HG02981 (cell line): ENCODE results near the gene NUP133.
"Not testable (repeated sequence)": the region's sequence is repeated elsewhere in the genome, so short reads cannot be mapped to it uniquely, and the experiment has no call there.

Experiments
- ATAC-seq: cut with Tn5 transposase; IDR thresholded peaks from one replicate; pipeline ENCODE4 v1.9.1; 2021; ENCODE audit warnings: mild to moderate bottlenecking, moderate library complexity; ENCODE audit not compliant: unreplicated experiment

The NUP133 gene

GRCh38 chr1:229507951-229508822, at the start of gene NUP133:
Gene NUP133 (minus strand): TSS chr1:229508341. CDS start chr1:229508249, 92 bp downstream.
- peak; percentile 91 for ATAC-seq

- peak; percentile 21 for ATAC-seq
These were observed 49.2 kb upstream of the NUP133 start for GRCh38 chr1:229557200-229557850.

GRCh38 chr1:229554886-229555621, 46.9 kb upstream of the NUP133 start:
- ATAC-seq, result no peak

GRCh38 chr1:229553621-229554130, 45.5 kb upstream of the NUP133 start:
- ATAC-seq, result no peak

- ATAC-seq, result no peak
These were observed 44.6 kb upstream of the NUP133 start for GRCh38 chr1:229552732-229553131.

GRCh38 chr1:229550812-229551567, 42.8 kb upstream of the NUP133 start:
- ATAC-seq, result no peak

- ATAC-seq, result no peak
These were observed 39.4 kb upstream of the NUP133 start for GRCh38 chr1:229547542-229547941.

GRCh38 chr1:229544587-229544986, 36.4 kb upstream of the NUP133 start:
- ATAC-seq, result no peak

- ATAC-seq, result no peak
These were observed 31.8 kb upstream of the NUP133 start for GRCh38 chr1:229539863-229540506.

GRCh38 chr1:229538945-229539344, 30.8 kb upstream of the NUP133 start:
- no peak for ATAC-seq

- no peak for ATAC-seq
These were observed 29.8 kb upstream of the NUP133 start for GRCh38 chr1:229537894-229538293.

GRCh38 chr1:229536982-229537381, 28.8 kb upstream of the NUP133 start:
- ATAC-seq, result no peak

- ATAC-seq, result no peak
These were observed 27.1 kb upstream of the NUP133 start for GRCh38 chr1:229535230-229535629.

- no peak for ATAC-seq
These were observed 23.2 kb upstream of the NUP133 start for GRCh38 chr1:229531326-229531725.

GRCh38 chr1:229529639-229530038, 21.5 kb upstream of the NUP133 start:
- no peak for ATAC-seq

GRCh38 chr1:229526695-229527094, 18.6 kb upstream of the NUP133 start:
- ATAC-seq, result no peak

- no peak for ATAC-seq
These were observed 14.9 kb upstream of the NUP133 start for GRCh38 chr1:229523052-229523451.

- ATAC-seq, result no peak
These were observed 6.6 kb upstream of the NUP133 start for GRCh38 chr1:229514578-229515275.

- ATAC-seq, result not testable (repeated sequence)
These were observed 3.5 kb upstream of the NUP133 start for GRCh38 chr1:229511625-229512024.
